Endothelial cell of umbilical vein (primary cell): ENCODE measurements around the gene HDAC4. TPM values are rescaled to one million over a fixed set of nuclear protein-coding genes. Genes with fewer than 3 reads are reported as not detected.

Experiments
- BruUV-seq: library from RNA; stranded (reverse); fragments of 400-500 nt; replicated peaks from 2 replicates; lab custom pipeline; 2021; lab: Mats Ljungman, UMichigan
- CTCF ChIA-PET: fragments of 300-600, 350-600 bp; sonication (Branson Sonifier 250); formaldehyde crosslinking; loops from one replicate; lab custom pipeline; 2021; ENCODE audit warnings: antibody characterized with exemption, inconsistent platforms; lab: Charles Lee
- POLR2A ChIA-PET: fragments of 300-600, 350-600 bp; sonication (Branson Sonifier 250); formaldehyde crosslinking; loops from one replicate; lab custom pipeline; 2021; ENCODE audit warnings: antibody characterized with exemption, inconsistent platforms; lab: Charles Lee
- DNase-seq: peaks from one replicate; pipeline ENCODE4 v3.0.0-alpha.2; 2011; ENCODE audit warnings: low read depth, low spot score
- FAIRE-seq: peaks from 2 replicates; lab custom pipeline; 2011; peaks lifted over from hg19 to GRCh38; lab: Jason Lieb, UNC
- H2AFZ ChIP-seq: 2 replicates; pipeline ENCODE4 v1.6.0; 2012; ENCODE audit warnings: low read depth, low read length, control low read depth, inconsistent platforms
- H3K27ac ChIP-seq: 2 replicates; pipeline ENCODE4 v1.5.1; 2011; ENCODE audit warnings: low read depth, mild to moderate bottlenecking, control low read depth, low read length, moderate library complexity; ENCODE audit not compliant: insufficient read depth
- H3K27me3 ChIP-seq, 2 experiments: 2 replicates each; pipeline versions ENCODE4 v1.6.0 to v1.6.1; 2011; ENCODE audit warnings: low read length in 2 of 2, mixed read lengths in 1 of 2; ENCODE audit not compliant: control insufficient read depth in 2 of 2, insufficient read depth in 2 of 2
- H3K36me3 ChIP-seq, 2 experiments: 2 replicates in 1 of 2; 3 replicates in 1 of 2; pipeline ENCODE4 v1.5.1; 2011; ENCODE audit warnings: low read length in 2 of 2, mild to moderate bottlenecking in 1 of 2, moderate library complexity in 1 of 2; ENCODE audit not compliant: control insufficient read depth in 2 of 2, insufficient read depth in 2 of 2; ENCODE audit errors: extremely low read depth in 1 of 2
- H3K4me1 ChIP-seq: 3 replicates; pipeline ENCODE4 v1.5.1; 2011; ENCODE audit warnings: mild to moderate bottlenecking, low read length; ENCODE audit not compliant: control insufficient read depth, insufficient read depth; ENCODE audit errors: extremely low read depth
- H3K4me2 ChIP-seq: 2 replicates; pipeline ENCODE4 v1.6.1; 2011; ENCODE audit warnings: low read length, control low read depth, mixed read lengths; ENCODE audit not compliant: insufficient read depth
- H3K4me3 ChIP-seq, 3 experiments: fragments of 200-600 bp in 1 of 3; sonication (generic), shearing (Covaris generic) in 1 of 3; replicated peaks in 1 of 3; 2 replicates each; pipeline ENCODE4 v1.5.1; 2011 to 2016; ENCODE audit warnings: control low read depth in 3 of 3, low read length in 3 of 3, mild to moderate bottlenecking in 2 of 3, inconsistent platforms in 1 of 3, low read depth in 1 of 3, moderate library complexity in 1 of 3; ENCODE audit not compliant: insufficient read depth in 1 of 3
- H3K79me2 ChIP-seq: 2 replicates; pipeline ENCODE4 v1.6.0; 2012; ENCODE audit warnings: low read length, inconsistent platforms; ENCODE audit not compliant: control insufficient read depth, insufficient read depth
- H3K9ac ChIP-seq: replicated peaks from 2 replicates; pipeline ENCODE3; 2011; ENCODE audit warnings: low read length, control low read depth; ENCODE audit not compliant: insufficient read depth; ENCODE audit errors: extremely low read depth
- H3K9me1 ChIP-seq: replicated peaks from 3 replicates; pipeline ENCODE4 v1.6.0; 2011; ENCODE audit warnings: mild to moderate bottlenecking, low read length; ENCODE audit not compliant: control insufficient read depth, insufficient read depth; ENCODE audit errors: extremely low read depth
- H3K9me3 ChIP-seq: replicated peaks from 2 replicates; pipeline ENCODE4 v1.5.1; 2012; ENCODE audit warnings: low read length, inconsistent platforms; ENCODE audit not compliant: control insufficient read depth, insufficient read depth
- H4K20me1 ChIP-seq: replicated peaks from 2 replicates; pipeline ENCODE3; 2011; ENCODE audit warnings: mild to moderate bottlenecking, low read length; ENCODE audit not compliant: control insufficient read depth, insufficient read depth; ENCODE audit errors: extremely low read depth
- CTCF ChIP-seq, 2 donors: IDR thresholded peaks; 1 replicate in 1 of 2; 2 replicates in 1 of 2; pipeline ENCODE4 v1.5.1; 2011; ENCODE audit warnings: low read length in 2 of 2, mild to moderate bottlenecking in 2 of 2, moderate library complexity in 2 of 2, control low read depth in 1 of 2, inconsistent platforms in 1 of 2, low read depth in 1 of 2; ENCODE audit not compliant: insufficient read depth in 1 of 2; ENCODE audit errors: extremely low read depth in 1 of 2
- EZH2 ChIP-seq: IDR thresholded peaks from 2 replicates; pipeline ENCODE4 v1.6.1; 2012; ENCODE audit warnings: borderline replicate concordance, low read depth, mild to moderate bottlenecking, moderate library complexity, low read length, inconsistent platforms; ENCODE audit not compliant: severe bottlenecking
- FOS ChIP-seq: IDR thresholded peaks from 2 replicates; pipeline ENCODE4 v1.6.1; 2011; ENCODE audit warnings: mild to moderate bottlenecking, low read length, moderate library complexity, borderline replicate concordance; ENCODE audit not compliant: insufficient read depth
- GATA2 ChIP-seq: IDR thresholded peaks from 2 replicates; pipeline ENCODE4 v1.7.0; 2011; ENCODE audit warnings: low read depth, mild to moderate bottlenecking, moderate library complexity, mixed read lengths, low read length; ENCODE audit not compliant: insufficient read length, insufficient read depth
- JUN ChIP-seq: IDR thresholded peaks from 2 replicates; pipeline ENCODE4 v1.6.1; 2011; ENCODE audit warnings: borderline replicate concordance, low read depth; ENCODE audit not compliant: insufficient read length, insufficient read depth
- MAX ChIP-seq: IDR thresholded peaks from 2 replicates; pipeline ENCODE4 v1.6.1; 2011; ENCODE audit not compliant: insufficient read depth, insufficient read length
- MYC ChIP-seq: IDR thresholded peaks from one replicate; pipeline ENCODE4 v1.6.1; 2011; ENCODE audit warnings: mild to moderate bottlenecking, low read depth, low read length
- POLR2A ChIP-seq: IDR thresholded peaks from 2 replicates; pipeline ENCODE4 v1.6.1; 2012; ENCODE audit warnings: low read depth, mild to moderate bottlenecking, control low read depth, low read length
- POLR2AphosphoS5 ChIP-seq: IDR thresholded peaks from 2 replicates; pipeline ENCODE4 v1.6.1; 2012; ENCODE audit warnings: low read depth, mild to moderate bottlenecking, control low read depth, low read length, moderate library complexity; ENCODE audit not compliant: insufficient read depth
- dilution Hi-C: fragments of 300-500 bp; cut with MboI; formaldehyde crosslinking; loops from one replicate; pipeline ENCODE4 v1.15.0; 2019; ENCODE audit warnings: low sequenced_read_pairs; ENCODE audit not compliant: extremely low pct_ligation_motif_present
- intact Hi-C: fragments of 100-400 bp; cut with micrococcal nuclease; formaldehyde crosslinking; loops from one replicate; pipeline ENCODE4 v1.10.0; 2022
- polyA plus RNA-seq, 4 experiments: library from polyadenylated mRNA; depleted of rRNA in 3 of 4; stranded (reverse) in 3 of 4; unstranded in 1 of 4; fragments of >200 nt; gene quantifications; 2 replicates each; pipeline versions ENCODE4 v1.2.1 to v1.2.3, GENCODE V29; 2011 to 2012; ENCODE audit warnings: missing spikeins in 1 of 4
- total RNA-seq: library from RNA; stranded (reverse); gene quantifications from 2 replicates; pipeline ENCODE4 v1.2.3, GENCODE V29; 2021

HDAC4 gene
- total and polyA plus RNA-seq, 2 donors (not counting 3 experiments of a cell fraction or from before 2014, with no cell fraction given), result 13.4 to 33.0 TPM

- no peak for FAIRE-seq
- BruUV-seq, result no TSS peak
- CTCF ChIA-PET, result no interaction called here
Observed at GRCh38 chr2:239365071-239365781, 35.6 kb downstream of the HDAC4 start.

More at GRCh38 chr2:239365071-239365781, 35.6 kb downstream of the HDAC4 start:
- Histone ChIP-seq H3K9me1 (no peaks in the 10 kb centered on the region), H3K4me3 (no peak overlapping the region), H3K27me3 (no peaks in the 10 kb centered on the region), H2AFZ (no peak overlapping the region), H4K20me1 (no peaks in the 10 kb centered on the region), H3K9me3 (no peaks in the 10 kb centered on the region), H3K4me1 (no peaks in the 10 kb centered on the region), H3K27ac (no peak overlapping the region), H3K9ac (no peak overlapping the region), H3K36me3 (no peaks in the 10 kb centered on the region), H3K4me2 (no peak overlapping the region), H3K79me2 (no peaks in the 10 kb centered on the region)
- no peak for DNase-seq
- TF ChIP-seq EZH2 (no peak), JUN (no peak), CTCF (IDR thresholded peaks at IDR 0.05; ENCODE audit: extremely low read depth in 1 of 2, insufficient read depth in 1 of 2, low read depth in 1 of 2, low read length in 2 of 2) (no peak), POLR2AphosphoS5 (no peak), FOS (no peak), MYC (no peak), MAX (no peak), GATA2 (no peak), POLR2A (no peak)
- POLR2A ChIA-PET, result no interaction called here
- dilution Hi-C loops (no loop called here), intact Hi-C loops (no loop called here)
